SW480 (cell line): ENCODE data around the gene PAPSS2.
"Not testable (repeated sequence)": the region's sequence is repeated elsewhere in the genome, so short reads cannot be mapped to it uniquely, and the experiment has no call there.

Experiments used
- DNase-seq: peaks from one replicate; pipeline ENCODE4 v3.0.0-alpha.2; 2016; ENCODE audit warnings: low spot score

PAPSS2 gene

GRCh38 chr10:87642988-87643387 lies 16.7 kb upstream of the PAPSS2 start:
- no peak for DNase-seq

GRCh38 chr10:87643920-87644319 lies 15.8 kb upstream of the PAPSS2 start:
- no peak for DNase-seq

GRCh38 chr10:87644500-87644899 lies 15.2 kb upstream of the PAPSS2 start:
- DNase-seq: not testable (repeated sequence)

GRCh38 chr10:87646192-87646909 lies 13.3 kb upstream of the PAPSS2 start:
- DNase-seq: no peak

GRCh38 chr10:87646935-87647334 lies 12.7 kb upstream of the PAPSS2 start:
- DNase-seq: no peak

DNA sequence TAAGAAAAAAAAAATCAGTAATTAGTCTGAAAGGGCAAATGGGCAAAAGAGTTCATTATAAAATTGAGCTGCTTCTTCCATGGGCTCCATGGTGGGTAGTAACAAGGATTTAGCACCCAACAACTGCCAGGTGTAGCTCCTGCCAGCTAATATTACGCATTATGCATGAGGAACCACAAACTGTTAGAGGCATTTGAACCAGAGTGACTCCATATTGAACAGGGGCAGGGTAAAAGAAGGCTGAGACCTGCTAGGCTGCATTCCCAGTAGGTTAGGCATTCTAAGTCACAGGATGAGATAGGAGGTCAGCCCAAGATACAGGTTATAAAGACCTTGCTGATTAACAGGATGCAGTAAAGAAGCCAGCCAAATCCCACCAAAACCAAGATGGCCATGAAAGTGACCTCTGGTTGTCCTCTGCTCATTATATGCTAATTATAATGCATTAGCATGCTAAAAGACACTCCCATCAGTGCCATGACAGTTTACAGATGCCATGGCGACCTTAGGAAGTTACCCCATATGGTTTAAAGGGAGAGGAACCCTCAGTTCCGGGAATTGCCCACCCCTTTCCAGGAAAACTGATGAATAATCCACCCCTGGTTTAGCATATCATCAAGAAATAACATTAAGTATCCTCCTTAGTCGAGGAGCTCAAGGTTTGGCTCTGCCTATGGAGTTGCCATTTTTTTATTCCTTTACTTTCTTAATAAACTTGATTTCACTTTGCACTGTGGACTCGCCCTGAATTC lies 8.7 kb upstream of the PAPSS2 start:
- DNase-seq: no peak

DNA sequence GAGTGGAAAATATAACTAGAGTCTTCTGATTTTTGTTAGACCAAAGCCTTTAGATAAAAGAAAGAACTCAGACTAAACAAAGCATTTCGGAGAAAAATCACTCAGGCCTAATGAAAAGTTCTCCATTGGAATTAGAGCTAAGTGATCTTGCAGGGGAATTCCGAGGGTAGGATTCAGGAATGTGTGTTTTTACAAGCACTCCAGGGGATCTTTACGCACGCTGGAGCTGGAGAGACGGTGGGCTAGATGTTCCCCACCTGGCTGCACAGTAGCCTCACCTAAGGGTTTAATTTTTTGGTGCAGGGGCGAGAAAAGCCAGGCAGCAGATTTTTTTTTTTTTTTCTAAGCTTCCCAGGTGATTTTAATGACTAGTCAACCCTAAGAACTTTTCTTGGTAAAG lies 7.9 kb upstream of the PAPSS2 start:
- DNase-seq: no peak

DNA sequence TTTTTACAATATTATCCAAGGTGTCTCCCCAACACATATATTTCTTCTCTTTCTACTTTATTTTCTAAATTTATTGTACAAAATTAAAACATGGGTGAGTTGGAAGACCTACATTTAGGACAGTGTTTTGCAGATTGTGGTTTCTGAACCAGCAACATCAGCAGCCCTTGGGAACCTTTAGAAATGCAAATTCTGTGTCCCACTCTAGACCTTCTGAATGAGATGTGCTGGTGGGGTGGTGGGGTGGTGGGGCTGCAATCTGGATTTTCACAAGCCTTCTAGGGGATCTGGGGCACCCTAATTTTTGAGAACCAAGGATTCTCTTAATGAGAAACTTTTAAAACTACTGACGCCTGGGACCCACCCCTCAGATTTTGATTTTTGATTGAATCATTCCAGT lies 7.4 kb upstream of the PAPSS2 start:
- no peak for DNase-seq

DNA sequence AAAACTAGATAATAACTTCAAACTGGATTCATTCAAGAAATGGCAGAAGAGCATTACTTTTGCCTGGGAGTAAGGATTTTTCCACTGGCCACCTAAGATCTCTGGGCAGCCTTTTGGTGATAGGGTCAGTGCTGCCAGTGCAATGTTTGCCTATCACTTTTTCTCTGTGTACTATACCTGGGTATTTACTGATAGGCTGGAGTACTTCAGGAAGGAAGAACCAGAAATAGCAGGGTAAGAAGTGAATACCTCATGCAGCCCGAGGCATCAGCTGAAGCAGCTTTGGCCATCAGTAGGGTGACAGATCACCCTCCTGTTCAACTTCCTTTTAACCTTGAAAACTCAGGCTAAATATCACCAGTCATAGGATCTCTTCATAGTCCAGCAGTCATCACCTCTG lies 5.5 kb upstream of the PAPSS2 start:
- no peak for DNase-seq

GRCh38 chr10:87656431-87657072 lies 3.1 kb upstream of the PAPSS2 start:
- peak; percentile 36 for DNase-seq

DNA sequence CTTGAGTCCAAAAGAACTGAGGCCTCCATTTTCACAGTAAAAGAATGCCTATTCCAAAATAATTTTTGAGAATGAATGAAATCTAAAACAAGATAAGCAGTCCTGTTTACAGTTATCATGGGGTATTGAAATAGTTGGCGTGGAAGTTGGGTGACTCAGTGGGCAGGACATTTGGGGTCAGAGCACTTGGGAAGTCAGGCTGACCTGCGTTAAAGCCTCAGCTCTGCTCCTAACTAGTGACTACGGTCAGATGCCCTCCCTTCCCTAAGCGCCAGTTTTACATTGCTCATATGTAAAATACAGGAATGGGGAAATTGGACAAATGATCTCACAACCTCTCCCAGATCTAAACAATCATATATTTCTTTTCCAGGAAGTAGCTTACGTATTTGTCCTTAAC lies 2.3 kb upstream of the PAPSS2 start:
- DNase-seq: no peak

DNA sequence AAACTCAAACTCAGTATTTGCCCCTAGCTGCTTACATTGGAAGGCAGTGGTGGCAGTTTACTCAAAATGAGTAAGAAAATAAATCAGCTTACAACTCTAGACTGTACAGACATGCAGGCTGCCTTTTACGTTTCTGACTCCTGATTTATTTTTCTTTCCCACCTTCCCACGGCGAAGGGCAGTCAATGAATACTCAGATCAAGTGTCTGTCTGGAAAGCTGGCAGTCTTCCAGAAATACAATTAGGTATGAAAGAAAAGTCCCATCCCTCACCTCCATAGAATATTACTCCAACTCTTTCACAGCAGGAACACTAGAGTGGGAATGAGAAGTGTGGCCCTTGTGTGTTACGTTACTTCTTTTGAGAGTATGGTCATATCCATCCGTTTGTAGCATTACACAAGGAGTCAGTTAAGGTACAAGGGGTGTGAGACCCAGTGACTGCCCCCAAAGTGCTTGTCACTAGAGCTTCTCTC lies 1.3 kb upstream of the PAPSS2 start:
- DNase-seq: no peak

DNA sequence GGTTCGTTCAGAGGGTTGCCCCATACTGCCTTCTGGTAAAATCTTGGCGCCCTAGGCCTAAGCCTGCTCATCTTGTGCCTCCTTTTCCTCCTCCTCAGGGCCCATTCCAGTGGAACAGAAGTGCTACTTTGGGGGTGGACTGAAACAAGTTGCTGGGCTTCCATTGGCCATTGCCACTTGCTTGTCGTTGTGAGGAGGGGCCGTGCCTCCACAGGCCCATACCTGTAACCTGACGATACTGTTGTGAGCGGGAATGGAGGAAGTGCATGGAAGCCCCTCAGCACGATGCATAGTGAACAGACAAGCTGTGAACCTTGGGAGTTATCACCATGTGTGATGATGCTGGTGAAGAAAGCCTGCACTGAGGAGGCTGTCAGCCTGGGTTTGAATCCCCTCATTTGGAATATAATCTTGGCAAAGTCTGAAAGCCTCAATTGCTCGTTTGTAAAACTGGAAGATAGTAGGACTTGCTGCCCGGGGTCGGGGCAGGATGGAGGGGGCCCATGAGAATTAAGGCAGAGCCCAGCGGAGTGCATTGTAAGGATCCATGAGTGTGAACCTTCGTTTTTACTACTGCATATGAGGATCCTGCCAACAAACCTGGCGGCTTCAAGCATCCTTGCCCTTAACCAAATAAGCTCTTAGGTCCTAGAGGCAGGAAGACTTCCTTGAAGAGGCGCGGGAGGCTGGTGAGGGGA lies 671 bp upstream of the PAPSS2 start:
- DNase-seq: no peak

- DNase-seq: peak; percentile 18
Measured at GRCh38 chr10:87660484-87661133, 931 bp downstream of the PAPSS2 start.

DNA sequence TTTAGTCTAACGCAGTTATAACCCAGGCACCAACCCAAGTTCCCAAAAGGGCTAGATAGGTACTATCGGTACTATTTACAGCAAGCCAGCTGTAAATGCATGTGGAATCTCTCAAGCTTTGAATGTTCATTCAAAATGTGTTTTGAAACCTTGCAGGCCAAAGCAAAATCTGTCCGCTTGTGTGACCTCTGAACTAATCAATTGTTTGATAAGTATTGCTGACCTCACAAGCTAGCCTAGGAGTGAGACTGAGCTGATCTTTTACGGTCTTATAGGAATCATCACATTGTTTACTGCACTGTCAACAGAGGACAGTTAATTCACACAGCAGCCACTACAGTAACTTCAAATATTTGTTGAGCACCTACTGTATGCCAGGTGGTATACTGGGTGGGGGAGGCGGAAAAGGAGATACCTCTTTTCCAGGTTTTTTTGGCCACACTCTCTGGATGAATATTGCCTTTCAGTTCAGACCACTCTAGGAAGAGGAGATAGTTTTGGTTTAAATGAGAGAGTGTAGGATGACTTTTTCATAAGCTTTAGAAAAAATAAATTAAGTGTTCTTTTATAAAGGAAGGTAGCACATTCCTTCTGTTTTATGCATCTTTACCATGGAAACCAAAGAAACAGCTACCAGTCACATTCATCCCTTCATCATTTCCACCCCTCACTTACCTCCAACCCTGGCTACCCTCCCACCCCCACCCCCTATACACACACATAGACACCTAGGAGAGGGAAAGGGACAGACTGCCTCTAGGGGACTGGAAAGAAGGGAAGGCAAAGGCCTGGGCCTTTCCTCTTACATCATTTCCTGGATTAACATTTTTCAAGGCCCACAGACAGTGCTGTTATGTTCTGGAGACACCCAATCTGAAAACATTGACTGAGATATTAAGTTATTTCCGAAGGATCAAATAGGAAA lies 2.4 kb downstream of the PAPSS2 start:
- no peak for DNase-seq

DNA sequence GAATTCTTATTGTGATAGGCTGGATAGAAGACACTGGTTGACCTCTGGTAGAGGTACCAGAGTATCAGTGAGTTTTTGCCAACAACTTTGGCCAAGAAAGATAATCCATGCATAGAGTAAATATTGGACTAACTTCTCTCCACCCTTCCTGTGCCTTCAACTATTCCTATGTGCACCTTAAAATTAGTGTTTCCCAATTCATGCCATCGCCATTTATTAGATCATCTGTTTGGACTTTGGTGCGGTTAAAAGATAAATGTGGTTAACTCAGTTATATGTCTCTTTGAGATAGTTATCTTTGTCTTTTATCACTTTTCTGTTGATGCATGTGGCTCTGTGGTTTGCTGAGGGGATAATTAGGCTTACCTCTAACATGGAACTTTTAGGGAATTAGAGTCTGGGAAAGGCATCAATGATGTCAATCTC lies 4.6 kb downstream of the PAPSS2 start:
- DNase-seq: no peak

- DNase-seq: no peak
Measured at GRCh38 chr10:87667493-87667892, 7.8 kb downstream of the PAPSS2 start.

- DNase-seq: no peak
Measured at GRCh38 chr10:87668324-87669074, 8.8 kb downstream of the PAPSS2 start.

DNA sequence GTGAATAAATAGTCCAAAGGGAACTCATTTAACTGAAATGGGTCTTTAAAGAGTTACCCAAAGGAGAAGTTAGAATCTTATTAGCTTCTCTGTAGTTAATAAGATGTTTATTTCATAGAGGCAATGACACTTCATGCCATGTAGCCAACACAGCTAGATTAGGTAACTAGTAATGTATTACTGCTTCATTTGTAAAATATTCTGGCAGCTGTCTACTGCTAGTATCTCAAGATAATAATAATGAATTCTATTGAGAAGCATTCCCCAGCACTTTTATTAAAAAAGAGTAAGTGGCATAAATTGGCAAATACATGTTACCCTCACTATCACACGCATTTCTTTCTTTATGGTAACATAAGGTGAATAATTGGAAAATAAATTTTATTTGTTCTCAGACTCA lies 10.1 kb downstream of the PAPSS2 start:
- DNase-seq: no peak

DNA sequence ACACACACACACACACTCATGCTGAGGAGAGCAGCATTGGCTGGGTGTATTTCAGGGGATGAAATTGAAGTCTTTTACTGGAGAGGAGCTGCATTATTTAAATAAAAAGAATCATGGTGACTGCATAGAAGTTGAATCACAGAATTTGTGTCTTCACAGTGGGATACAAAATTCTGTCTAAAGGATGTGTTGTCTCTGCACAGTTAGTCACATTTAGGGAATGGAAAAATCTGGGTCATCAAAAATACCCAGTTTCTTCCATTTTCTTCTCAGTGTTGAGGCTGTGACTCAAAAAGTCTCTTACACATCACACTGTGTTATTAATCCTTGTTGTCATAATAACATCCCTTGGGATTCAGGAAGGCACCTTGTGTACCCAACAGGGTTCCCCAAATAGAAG lies 10.9 kb downstream of the PAPSS2 start:
- DNase-seq: no peak
